Stimulated activated CD8-positive, alpha-beta memory T cell treated with anti-CD3 and anti-CD28 coated beads, Interleukin-15, amount 100 ng/mL, for 48 hours (primary cell): ENCODE data around the gene TLE6.
"Not testable (repeated sequence)": the region's sequence is repeated elsewhere in the genome, so short reads cannot be mapped to it uniquely, and the experiment has no call there.

ENCODE experiments used
- DNase-seq, 2 donors: peaks; one replicate each; pipeline ENCODE4 v3.0.0-alpha.2; 2020; ENCODE audit warnings: low read depth in 2 of 2

Gene TLE6

GRCh38 chr19:3004522-3004921 lies 27.2 kb downstream of the TLE6 start:
- no peak for DNase-seq

GRCh38 chr19:3005345-3005744 lies 28.0 kb downstream of the TLE6 start:
- no peak for DNase-seq

GRCh38 chr19:3006075-3006767 lies 28.9 kb downstream of the TLE6 start:
- DNase-seq = peak; percentile 21 to 25

GRCh38 chr19:3007975-3008374 lies 30.6 kb downstream of the TLE6 start:
- DNase-seq = no peak

GRCh38 chr19:3008994-3009393 lies 31.6 kb downstream of the TLE6 start:
- no peak for DNase-seq

GRCh38 chr19:3010871-3011270 lies 33.5 kb downstream of the TLE6 start:
- no peak for DNase-seq

GRCh38 chr19:3012059-3012458 lies 34.7 kb downstream of the TLE6 start:
- not testable (repeated sequence) for DNase-seq

- DNase-seq = no peak
These were observed 35.4 kb downstream of the TLE6 start for GRCh38 chr19:3012621-3013262.

- DNase-seq = no peak
These were observed 35.9 kb downstream of the TLE6 start for GRCh38 chr19:3013263-3013725.

GRCh38 chr19:3014135-3014534 lies 36.8 kb downstream of the TLE6 start:
- no peak for DNase-seq

- DNase-seq = no peak
These were observed 38.0 kb downstream of the TLE6 start for GRCh38 chr19:3015126-3016057.

GRCh38 chr19:3017923-3018322 lies 40.6 kb downstream of the TLE6 start:
- no peak for DNase-seq

GRCh38 chr19:3019211-3019854 lies 42.0 kb downstream of the TLE6 start:
- no peak for DNase-seq

- DNase-seq = no peak
These were observed 43.1 kb downstream of the TLE6 start for GRCh38 chr19:3020321-3020960.

- DNase-seq = no peak
These were observed 47.1 kb downstream of the TLE6 start for GRCh38 chr19:3024509-3024869.

GRCh38 chr19:3024870-3025548 lies 47.6 kb downstream of the TLE6 start:
- DNase-seq = no peak

- DNase-seq = no peak
These were observed 48.2 kb downstream of the TLE6 start for GRCh38 chr19:3025549-3025886.

- DNase-seq = no peak
These were observed 49.4 kb downstream of the TLE6 start for GRCh38 chr19:3026768-3027167.

- no peak for DNase-seq
These were observed 49.9 kb downstream of the TLE6 start for GRCh38 chr19:3027292-3027691.

GRCh38 chr19:3027981-3028304 lies 50.6 kb downstream of the TLE6 start:
- no peak for DNase-seq
